H1 (cell line): Measurements from ENCODE around the gene ARSK. TPM values are rescaled to one million over a fixed set of nuclear protein-coding genes. Genes with fewer than 3 reads are reported as not detected.

Experiments used
- CTCF ChIA-PET: fragments of 300-600 bp; sonication (Branson Sonifier 250); formaldehyde crosslinking; loops from one replicate; lab custom pipeline; 2021; ENCODE audit not compliant: partially characterized antibody; lab: Charles Lee
- POLR2A ChIA-PET: fragments of 300-600 bp; sonication (Branson Sonifier 250); formaldehyde crosslinking; loops from one replicate; lab custom pipeline; 2021; ENCODE audit warnings: inconsistent platforms; ENCODE audit not compliant: partially characterized antibody; lab: Charles Lee
- DNase-seq, 2 experiments: peaks; one replicate each; pipeline versions ENCODE4 v3.0.0 to v3.0.0-alpha.2; 2010 to 2022; ENCODE audit warnings: low spot score in 2 of 2, low read depth in 1 of 2, mixed read lengths in 1 of 2
- FAIRE-seq: peaks from 2 replicates; lab custom pipeline; 2011; peaks lifted over from hg19 to GRCh38; lab: Jason Lieb, UNC
- H2AFZ ChIP-seq: 2 replicates; pipeline ENCODE4 v1.8.1; 2012; ENCODE audit warnings: low read length, inconsistent platforms
- H2AK5ac ChIP-seq: 2 replicates; pipeline ENCODE4 v1.6.1; 2013; ENCODE audit warnings: low read depth, low read length
- H2BK120ac ChIP-seq: replicated peaks from 2 replicates; pipeline ENCODE3; 2013; ENCODE audit warnings: low read depth, low read length, inconsistent platforms
- H2BK12ac ChIP-seq: 2 replicates; pipeline ENCODE4 v1.6.1; 2013; ENCODE audit warnings: low read depth, low read length
- H2BK15ac ChIP-seq: 2 replicates; pipeline ENCODE4 v1.6.1; 2013; ENCODE audit warnings: low read length
- H2BK20ac ChIP-seq: 2 replicates; pipeline ENCODE4 v1.6.1; 2013; ENCODE audit warnings: low read length
- H2BK5ac ChIP-seq: 2 replicates; pipeline ENCODE4 v1.6.1; 2013; ENCODE audit warnings: low read depth, low read length
- H3K14ac ChIP-seq: 2 replicates; pipeline ENCODE4 v1.6.1; 2013; ENCODE audit warnings: inconsistent platforms; ENCODE audit not compliant: insufficient read length
- H3K18ac ChIP-seq: 2 replicates; pipeline ENCODE4 v1.6.1; 2013; ENCODE audit warnings: low read length; ENCODE audit errors: extremely low read depth
- H3K23ac ChIP-seq: 2 replicates; pipeline ENCODE4 v1.6.1; 2013; ENCODE audit warnings: inconsistent platforms; ENCODE audit not compliant: insufficient read length
- H3K23me2 ChIP-seq: 2 replicates; pipeline ENCODE4 v1.6.1; 2013; ENCODE audit warnings: low read depth, low read length
- H3K27ac ChIP-seq: 2 replicates; pipeline ENCODE4 v1.6.1; 2011; ENCODE audit warnings: low read depth, low read length, inconsistent platforms
- H3K27me3 ChIP-seq, 4 experiments: replicated peaks in 1 of 4; 1 replicate in 1 of 4; 2 replicates in 3 of 4; pipeline versions ENCODE4 v1.6.1 to v1.8.1; 2011 to 2013; ENCODE audit warnings: low read length in 3 of 4, mild to moderate bottlenecking in 3 of 4, inconsistent platforms in 2 of 4, mixed read lengths in 2 of 4, moderate library complexity in 1 of 4; ENCODE audit not compliant: control insufficient read depth in 3 of 4, insufficient read depth in 3 of 4; ENCODE audit errors: extremely low read depth in 1 of 4
- H3K36me3 ChIP-seq, 4 experiments: 2 replicates each; pipeline versions ENCODE4 v1.6.1 to v1.8.1; 2011 to 2013; ENCODE audit warnings: mild to moderate bottlenecking in 4 of 4, low read length in 3 of 4, moderate library complexity in 2 of 4, control low read depth in 1 of 4, inconsistent platforms in 1 of 4; ENCODE audit not compliant: insufficient read depth in 4 of 4, control insufficient read depth in 2 of 4
- H3K4ac ChIP-seq: replicated peaks from 2 replicates; pipeline ENCODE3; 2013; ENCODE audit warnings: low read length, low read depth, mixed read lengths, inconsistent platforms; ENCODE audit not compliant: insufficient read length
- H3K4me1 ChIP-seq, 4 experiments: replicated peaks in 1 of 4; 1 replicate in 1 of 4; 2 replicates in 3 of 4; pipeline versions ENCODE4 v1.6.1 to v1.8.1; 2011 to 2013; ENCODE audit warnings: low read length in 3 of 4, inconsistent platforms in 2 of 4, mixed read lengths in 1 of 4; ENCODE audit not compliant: insufficient read depth in 4 of 4, control insufficient read depth in 3 of 4
- H3K4me2 ChIP-seq, 2 experiments: 2 replicates each; pipeline versions ENCODE4 v1.6.1 to v1.8.1; 2011 to 2013; ENCODE audit warnings: low read depth in 2 of 2, low read length in 2 of 2, control low read depth in 1 of 2, inconsistent platforms in 1 of 2, mild to moderate bottlenecking in 1 of 2; ENCODE audit not compliant: insufficient read depth in 1 of 2
- H3K4me3 ChIP-seq, 4 experiments: fragments of 200-600, 300-600 bp in 1 of 4; sonication (generic), shearing (Covaris generic), sonication (Bioruptor Twin) in 1 of 4; 2 replicates each; pipeline versions ENCODE4 v1.5.1 to v1.8.1; 2011 to 2016; ENCODE audit warnings: low read length in 4 of 4, low read depth in 3 of 4, control low read depth in 2 of 4, inconsistent platforms in 2 of 4, mild to moderate bottlenecking in 2 of 4, mixed read lengths in 1 of 4, moderate library complexity in 1 of 4; ENCODE audit not compliant: insufficient read depth in 2 of 4; ENCODE audit errors: extremely low read depth in 1 of 4
- H3K56ac ChIP-seq: replicated peaks from 2 replicates; pipeline ENCODE3; 2013; ENCODE audit warnings: low read depth, mild to moderate bottlenecking, mixed read lengths, low read length, inconsistent platforms; ENCODE audit not compliant: insufficient read length
- H3K79me1 ChIP-seq: 2 replicates; pipeline ENCODE4 v1.6.1; 2013; ENCODE audit warnings: low read depth, low read length, control low read depth
- H3K79me2 ChIP-seq, 2 experiments: 2 replicates each; pipeline versions ENCODE4 v1.6.1 to v1.8.1; 2012 to 2013; ENCODE audit warnings: low read length in 2 of 2, mild to moderate bottlenecking in 2 of 2, inconsistent platforms in 1 of 2; ENCODE audit not compliant: insufficient read depth in 2 of 2, control insufficient read depth in 1 of 2
- H3K9ac ChIP-seq, 4 experiments: replicated peaks in 1 of 4; 1 replicate in 1 of 4; 2 replicates in 3 of 4; pipeline versions ENCODE4 v1.6.1 to v1.8.1; 2011 to 2013; ENCODE audit warnings: low read depth in 3 of 4, low read length in 3 of 4, control low read depth in 2 of 4, mild to moderate bottlenecking in 2 of 4, moderate library complexity in 2 of 4, inconsistent platforms in 1 of 4; ENCODE audit errors: extremely low read depth in 1 of 4
- H3K9me3 ChIP-seq, 2 experiments: 2 replicates each; pipeline versions ENCODE4 v1.6.1 to v1.8.1; 2012 to 2013; ENCODE audit warnings: mild to moderate bottlenecking in 2 of 2, moderate library complexity in 2 of 2, control low read depth in 1 of 2, inconsistent platforms in 1 of 2, low read depth in 1 of 2, low read length in 1 of 2, mixed read lengths in 1 of 2; ENCODE audit not compliant: insufficient read depth in 2 of 2
- H4K20me1 ChIP-seq, 2 experiments: replicated peaks in 1 of 2; 2 replicates each; pipeline versions ENCODE3 to v1.8.1; 2011 to 2013; ENCODE audit warnings: inconsistent platforms in 2 of 2, low read length in 2 of 2, mild to moderate bottlenecking in 1 of 2; ENCODE audit not compliant: insufficient read depth in 2 of 2, control insufficient read depth in 1 of 2
- H4K5ac ChIP-seq: 2 replicates; pipeline ENCODE4 v1.6.1; 2013; ENCODE audit warnings: low read length, low read depth, mixed read lengths, inconsistent platforms; ENCODE audit not compliant: insufficient read length
- H4K8ac ChIP-seq: 2 replicates; pipeline ENCODE4 v1.8.0; 2013; ENCODE audit warnings: mild to moderate bottlenecking, moderate library complexity, low read length, inconsistent platforms; ENCODE audit not compliant: insufficient read depth; ENCODE audit errors: extremely low read depth
- H4K91ac ChIP-seq: replicated peaks from 2 replicates; pipeline ENCODE3; 2013; ENCODE audit warnings: low read length, mixed read lengths, inconsistent platforms; ENCODE audit not compliant: insufficient read length
- CBX8 ChIP-seq: fragments of 300-800, 300-1000 bp; sonication (generic); IDR thresholded peaks from 2 replicates; pipeline ENCODE4 v1.7.1; 2016; ENCODE audit warnings: low read depth, low read length, borderline replicate concordance
- JUND ChIP-seq: IDR thresholded peaks from 2 replicates; pipeline ENCODE4 v1.6.1; 2011; ENCODE audit warnings: mild to moderate bottlenecking, improper control_type of control experiment, low read length
- SIRT6 ChIP-seq: IDR thresholded peaks from one replicate; pipeline ENCODE4 v1.7.1; 2012; ENCODE audit warnings: low read length, inconsistent platforms
- WGBS, 2 experiments: shearing (Covaris generic) in 1 of 2; methylation state at CpG; one replicate each; pipeline versions ENCODE4 v1.1.6 to v1.1.7; 2013 to 2015; ENCODE audit warnings: low lambda C conversion rate in 2 of 2, mixed read lengths in 2 of 2, inconsistent platforms in 1 of 2, low coverage in 1 of 2, missing lambda C conversion rate in 1 of 2; ENCODE audit not compliant: insufficient replicate concordance in 2 of 2, insufficient coverage in 1 of 2, insufficient read length in 1 of 2; ENCODE audit errors: extremely low coverage in 1 of 2, missing lambda C conversion rate in 1 of 2; 5-methylcytosine and 5-hydroxymethylcytosine counted together
- polyA plus RNA-seq, 7 experiments: library from polyadenylated mRNA; depleted of rRNA in 3 of 7; stranded (reverse) in 5 of 7; unstranded in 2 of 7; fragments of >200 nt in 5 of 7; fragments of 200-250 nt in 2 of 7; gene quantifications; 1 replicate in 5 of 7; 2 replicates in 1 of 7; 4 replicates in 1 of 7; pipeline versions ENCODE4 v1.2.1 to v1.2.3, GENCODE V29; 2011 to 2013; ENCODE audit warnings: missing spikeins in 2 of 7, mixed read lengths in 2 of 7
- total RNA-seq: library from RNA; stranded (reverse); fragmentation: NEBNext Ultra II Directional; extraction: Animal tissue kit (Norgen Biotek cat#: 25700); gene quantifications from 2 replicates; pipeline ENCODE4 v1.2.1, GENCODE V29; 2021

Gene ARSK
- total and polyA plus RNA-seq, 2 of the 8 experiments (the other 6 are each of a cell fraction or from before 2014, with no cell fraction given): 8.4 to 14.1 TPM

DNA sequence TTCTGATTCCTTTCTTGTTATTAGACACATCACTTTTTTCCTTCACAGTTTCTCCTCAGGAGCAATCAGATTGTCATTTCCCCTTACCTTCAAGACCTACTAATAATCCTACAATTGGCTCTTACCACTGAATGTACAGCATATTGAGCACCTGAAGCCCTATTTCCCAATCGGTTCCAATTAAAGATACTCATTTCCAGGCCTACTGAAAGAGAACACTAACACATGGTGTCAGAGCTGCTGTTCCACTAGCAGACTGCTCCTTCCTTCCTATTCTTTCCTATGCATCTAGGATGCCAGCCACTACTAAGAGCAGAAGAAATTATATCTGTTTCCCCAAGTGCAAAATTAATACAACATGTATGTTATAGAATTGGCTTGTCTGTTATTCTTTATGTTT, 34.7 kb upstream of the ARSK start:
- Histone ChIP-seq H3K23me2 (no peaks in the 10 kb centered on the region), H3K4ac (no peak overlapping the region), H3K4me3 (no peak overlapping the region), H3K56ac (no peak overlapping the region), H2BK20ac (no peak overlapping the region), H3K36me3 (peaks cover 0 to 66% (median 19%) of the 10 kb centered on the region in 4 experiments; a peak in 6 of 8 replicates), H4K20me1 (no peaks in the 10 kb centered on the region), H2BK5ac (no peak overlapping the region), H4K8ac (no peak overlapping the region), H3K79me1 (no peaks in the 10 kb centered on the region), H3K9me3 (no peaks in the 10 kb centered on the region), H3K23ac (no peak overlapping the region), H2BK12ac (no peak overlapping the region), H4K5ac (no peak overlapping the region), H2BK15ac (no peak overlapping the region), H4K91ac (no peak overlapping the region), H3K27me3 (no peaks in the 10 kb centered on the region), H3K9ac (no peak overlapping the region), H2AK5ac (no peak overlapping the region), H3K18ac (no peak overlapping the region), H3K79me2 (no peaks in the 10 kb centered on the region), H3K27ac (no peak overlapping the region), H3K4me2 (no peak overlapping the region), H2BK120ac (no peak overlapping the region), H3K14ac (no peak overlapping the region), H2AFZ (no peak overlapping the region), H3K4me1 (no peaks in the 10 kb centered on the region)
- 92% methylated on average over 1 of the region's 1 CpG; no CpG with 5 or more reads in 1 of the 2 experiments for WGBS, 2 experiments
- ChIA-PET CTCF (no interaction called here), POLR2A (no interaction called here)
- FAIRE-seq: no peak
- no peak for DNase-seq
- no peak for TF ChIP-seq SIRT6
- no peak for TF ChIP-seq CBX8
- TF ChIP-seq JUND: no peak
